Measurements from ENCODE around the gene TDP2.
A peak's percentile ranks its signal among the peaks of the same experiment; 100 is the strongest.
"Not testable (repeated sequence)": the region's sequence is repeated elsewhere in the genome, so short reads cannot be mapped to it uniquely, and the experiment has no call there.

Gene TDP2

GRCh38 chr6:24648276-24648675 lies 18.4 kb downstream of the TDP2 start:
- DNase-seq (ENCODE audit: low spot score), result no peak

GRCh38 chr6:24646771-24647170 lies 19.9 kb downstream of the TDP2 start:
- DNase-seq (ENCODE audit: low spot score), result peak; percentile 34

GRCh38 chr6:24644377-24644776 lies 22.3 kb downstream of the TDP2 start:
- no peak for DNase-seq (ENCODE audit: low spot score)

- DNase-seq (ENCODE audit: low spot score), result no peak
Observed at GRCh38 chr6:24643920-24644319, 22.8 kb downstream of the TDP2 start.

DNA sequence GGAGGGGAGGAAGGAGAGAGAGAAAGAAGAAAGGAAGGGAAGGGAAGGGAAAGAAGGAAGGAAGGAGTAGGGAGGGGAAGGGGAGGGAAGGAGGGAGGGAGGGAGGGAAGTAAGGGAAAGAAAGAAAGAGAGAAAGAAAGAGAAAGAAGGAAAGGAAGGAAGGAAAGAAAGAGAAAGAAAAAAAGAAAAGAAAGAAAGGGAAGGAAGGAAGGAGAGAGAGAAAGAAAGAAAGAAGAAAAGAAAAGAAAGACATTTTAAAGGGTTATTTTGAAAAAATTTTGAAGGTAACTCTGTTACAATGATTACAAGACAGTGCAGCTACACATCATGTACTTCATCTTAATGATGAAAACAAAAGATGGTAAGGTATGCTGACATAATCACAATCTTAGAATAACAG lies 24.6 kb downstream of the TDP2 start:
- DNase-seq (ENCODE audit: low spot score), result no peak

DNA sequence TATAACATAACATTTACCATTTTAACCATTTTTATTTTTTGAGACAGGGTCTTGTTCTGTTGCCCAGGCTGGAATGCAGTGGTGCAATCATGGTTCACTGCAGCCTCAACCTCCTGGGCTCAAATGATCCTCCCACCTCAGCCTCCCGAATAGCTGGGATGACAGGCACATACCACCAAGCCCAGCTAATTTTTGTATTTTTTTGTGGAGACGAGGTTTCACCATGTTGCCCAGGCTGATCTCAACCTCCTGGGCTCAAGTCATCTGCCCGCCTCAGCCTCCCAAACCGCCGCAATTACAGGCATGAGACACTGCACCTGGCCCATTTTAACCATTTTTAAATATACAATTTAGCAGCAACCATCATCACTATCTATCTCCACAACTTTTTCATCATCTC lies 26.1 kb downstream of the TDP2 start:
- not testable (repeated sequence) for DNase-seq (ENCODE audit: low spot score)

- DNase-seq (ENCODE audit: low spot score), result no peak
Observed at GRCh38 chr6:24640166-24640565, 26.5 kb downstream of the TDP2 start.

GRCh38 chr6:24636681-24637080 lies 30.0 kb downstream of the TDP2 start:
- no peak for DNase-seq (ENCODE audit: low spot score)

GRCh38 chr6:24632573-24632972 lies 34.1 kb downstream of the TDP2 start:
- DNase-seq (ENCODE audit: low spot score), result no peak

- no peak for DNase-seq (ENCODE audit: low spot score)
Observed at GRCh38 chr6:24631671-24632070, 35.0 kb downstream of the TDP2 start.

GRCh38 chr6:24630856-24631505 lies 35.7 kb downstream of the TDP2 start:
- no peak for DNase-seq (ENCODE audit: low spot score)

GRCh38 chr6:24621626-24622289 lies 44.9 kb downstream of the TDP2 start:
- DNase-seq (ENCODE audit: low spot score), result no peak

DNA sequence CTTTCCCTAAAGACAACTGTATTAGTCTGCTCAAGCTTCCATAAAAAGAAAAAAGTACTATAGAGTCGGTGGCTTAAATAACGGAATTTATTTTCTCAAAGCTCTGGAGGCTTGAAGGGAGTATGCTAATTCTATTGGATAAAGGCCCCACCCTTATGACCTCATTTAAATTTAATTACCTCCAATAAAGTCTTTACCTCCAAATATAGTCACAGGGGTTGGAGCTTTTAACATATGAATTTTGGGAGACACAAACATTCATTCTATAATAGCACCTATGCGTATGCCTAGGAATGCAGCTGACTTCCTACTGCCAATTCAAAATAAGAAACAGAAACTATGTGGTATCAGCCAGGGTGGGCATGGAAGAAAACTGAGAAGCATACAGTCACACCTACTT lies 46.1 kb downstream of the TDP2 start:
- DNase-seq (ENCODE audit: low spot score), result no peak

DNA sequence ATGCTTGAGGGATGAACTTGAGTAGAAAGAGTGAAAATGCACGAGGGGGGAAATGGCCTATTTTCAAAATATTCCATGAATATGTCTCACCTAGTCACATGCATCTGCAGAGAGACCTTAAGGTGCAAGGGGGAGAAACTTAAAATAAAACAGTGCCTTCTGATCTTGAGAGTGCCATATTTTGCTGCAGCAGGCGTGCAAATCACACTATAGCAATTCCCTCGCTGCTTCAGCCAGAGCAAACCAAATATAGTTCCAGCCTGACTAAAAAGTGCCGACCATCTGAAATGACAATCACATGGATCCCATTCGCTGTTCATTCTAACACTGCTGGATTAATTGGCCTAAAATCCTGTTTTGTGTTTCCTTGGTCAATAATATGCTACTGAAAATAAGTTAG lies 47.0 kb downstream of the TDP2 start:
- DNase-seq (ENCODE audit: low spot score), result no peak

- DNase-seq (ENCODE audit: low spot score), result no peak
Observed at GRCh38 chr6:24614648-24615047, 52.1 kb downstream of the TDP2 start.

- DNase-seq (ENCODE audit: low spot score), result no peak
Observed at GRCh38 chr6:24614043-24614420, 52.7 kb downstream of the TDP2 start.

- no peak for DNase-seq (ENCODE audit: low spot score)
Observed at GRCh38 chr6:24613361-24614042, 53.2 kb downstream of the TDP2 start.

- DNase-seq (ENCODE audit: low spot score), result no peak
Observed at GRCh38 chr6:24610672-24611071, 56.0 kb downstream of the TDP2 start.

DNA sequence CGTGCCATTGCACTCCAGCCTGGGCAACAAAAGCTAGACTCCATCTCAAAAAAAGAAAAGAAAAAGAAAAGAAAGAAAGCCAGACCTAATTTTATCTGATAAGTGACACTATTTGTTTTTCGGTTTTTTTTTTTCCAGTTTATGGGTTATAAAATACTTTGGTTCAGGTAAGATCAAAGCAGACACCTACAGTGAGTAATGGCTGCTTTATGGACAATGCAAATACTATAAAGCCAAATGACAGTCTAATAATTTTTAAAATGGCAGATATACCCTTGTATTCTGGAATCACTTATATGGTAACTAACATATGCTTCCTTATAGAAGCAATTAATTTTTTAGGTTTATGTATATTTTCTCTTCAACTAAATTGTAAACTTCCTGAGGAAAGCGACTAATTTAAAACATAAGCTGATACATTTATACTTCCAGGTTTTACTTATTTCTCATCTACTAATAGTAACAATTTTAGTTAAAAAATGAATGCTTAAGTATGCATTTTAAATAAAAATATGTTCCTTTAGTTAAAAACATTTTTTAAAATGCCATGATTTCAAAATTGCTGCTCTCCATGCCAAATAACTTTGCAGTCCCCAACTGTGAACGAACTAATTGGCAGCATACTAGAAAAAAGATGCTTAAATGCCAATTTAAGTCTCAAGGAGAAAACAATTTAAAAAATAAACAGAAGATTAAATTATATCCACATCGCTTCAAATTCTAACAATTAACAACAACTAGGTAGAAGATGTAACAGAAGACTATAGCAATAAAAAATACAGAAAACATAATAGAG lies 59.2 kb downstream of the TDP2 start:
- DNase-seq (ENCODE audit: low spot score), result no peak

- DNase-seq (ENCODE audit: low spot score), result no peak
Observed at GRCh38 chr6:24606200-24606930, 60.3 kb downstream of the TDP2 start.

GRCh38 chr6:24603241-24603640 lies 63.5 kb downstream of the TDP2 start:
- no peak for DNase-seq (ENCODE audit: low spot score)

DNA sequence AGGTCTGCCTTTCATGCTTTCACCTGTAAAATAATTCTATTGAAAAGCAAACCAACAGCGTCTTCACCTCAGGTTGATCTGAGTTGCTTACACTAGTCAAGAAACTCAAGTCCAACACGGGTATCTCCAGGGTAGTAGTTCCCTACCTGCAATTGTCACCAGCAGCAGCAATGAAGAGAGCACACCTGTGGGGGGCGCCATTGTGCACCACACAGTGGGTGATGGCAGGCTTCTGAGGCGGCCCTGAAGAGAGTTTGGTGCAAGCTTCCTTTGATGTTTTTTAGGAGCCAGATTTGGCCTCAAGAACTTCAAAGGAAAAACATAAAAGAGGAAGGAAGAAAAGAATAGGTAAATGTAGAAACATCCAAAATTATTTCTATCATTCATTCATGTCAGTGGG lies 65.8 kb downstream of the TDP2 start:
- DNase-seq (ENCODE audit: low spot score), result no peak
